GM18873 (cell line): ENCODE measurements around the gene TMEM63B.
"Not testable (repeated sequence)": the region's sequence is repeated elsewhere in the genome, so short reads cannot be mapped to it uniquely, and the experiment has no call there.

Experiments
- ATAC-seq: cut with Tn5 transposase; IDR thresholded peaks from one replicate; pipeline ENCODE4 v1.9.1; 2021; ENCODE audit warnings: mild to moderate bottlenecking, moderate library complexity, moderate number of reproducible peaks; ENCODE audit not compliant: unreplicated experiment, low FRiP score

Gene TMEM63B

GRCh38 chr6:44093750-44094402 is 33.5 kb upstream of the TMEM63B start:
- ATAC-seq: no peak

- ATAC-seq: no peak
Measured at GRCh38 chr6:44094403-44095242, 32.7 kb upstream of the TMEM63B start.

- not testable (repeated sequence) for ATAC-seq
Measured at GRCh38 chr6:44095243-44095623, 32.1 kb upstream of the TMEM63B start.

GRCh38 chr6:44096612-44097011 is 30.7 kb upstream of the TMEM63B start:
- ATAC-seq: peak; percentile 55

- no peak for ATAC-seq
Measured at GRCh38 chr6:44097782-44098317, 29.5 kb upstream of the TMEM63B start.

GRCh38 chr6:44099192-44099591 is 28.2 kb upstream of the TMEM63B start:
- ATAC-seq: no peak

DNA sequence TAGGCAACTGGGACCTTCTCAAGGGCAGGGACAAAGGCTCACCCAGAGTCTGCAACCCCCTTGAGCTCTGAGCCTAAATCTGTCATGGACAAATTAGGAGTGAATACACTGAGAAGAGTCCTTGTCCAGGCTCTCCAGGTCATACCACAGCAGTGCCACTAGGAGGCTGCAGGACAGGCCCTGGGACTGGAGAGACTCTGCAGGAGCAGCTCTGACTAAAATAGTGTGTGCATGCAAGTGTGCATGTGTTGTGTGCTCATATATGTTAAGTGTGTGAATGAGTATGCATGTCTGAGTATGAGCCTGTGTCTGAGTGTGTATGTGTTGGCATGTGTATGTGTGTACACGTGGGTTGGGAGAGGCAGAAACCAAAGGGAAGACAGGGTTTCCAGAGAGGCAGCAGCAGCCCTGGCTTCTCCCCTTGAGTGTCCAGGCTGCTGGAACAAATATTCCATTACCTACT is 27.2 kb upstream of the TMEM63B start:
- ATAC-seq: no peak

GRCh38 chr6:44101832-44102231 is 25.5 kb upstream of the TMEM63B start:
- no peak for ATAC-seq

DNA sequence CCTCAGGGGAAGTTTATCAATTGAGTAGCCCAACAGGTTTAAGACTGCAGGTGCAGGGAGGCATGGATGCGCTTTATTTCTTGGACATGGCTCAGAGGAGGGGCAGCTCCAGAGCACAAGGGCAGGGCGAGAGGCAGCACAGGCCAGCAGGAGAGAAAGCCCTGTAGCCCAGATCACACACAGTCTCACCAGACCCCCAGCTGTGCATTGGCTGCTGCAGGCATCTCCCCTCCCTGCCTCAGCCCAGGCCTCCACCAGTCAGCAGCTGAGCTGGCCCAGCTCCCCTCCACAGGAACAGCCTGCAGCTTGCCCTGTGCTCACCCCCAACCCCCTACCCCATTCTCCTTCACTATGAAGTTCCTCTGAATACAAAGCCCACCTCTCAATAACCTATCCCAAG is 24.8 kb upstream of the TMEM63B start:
- no peak for ATAC-seq

- ATAC-seq: no peak
Measured at GRCh38 chr6:44104481-44105021, 22.8 kb upstream of the TMEM63B start.

- ATAC-seq: no peak
Measured at GRCh38 chr6:44105146-44105545, 22.2 kb upstream of the TMEM63B start.

DNA sequence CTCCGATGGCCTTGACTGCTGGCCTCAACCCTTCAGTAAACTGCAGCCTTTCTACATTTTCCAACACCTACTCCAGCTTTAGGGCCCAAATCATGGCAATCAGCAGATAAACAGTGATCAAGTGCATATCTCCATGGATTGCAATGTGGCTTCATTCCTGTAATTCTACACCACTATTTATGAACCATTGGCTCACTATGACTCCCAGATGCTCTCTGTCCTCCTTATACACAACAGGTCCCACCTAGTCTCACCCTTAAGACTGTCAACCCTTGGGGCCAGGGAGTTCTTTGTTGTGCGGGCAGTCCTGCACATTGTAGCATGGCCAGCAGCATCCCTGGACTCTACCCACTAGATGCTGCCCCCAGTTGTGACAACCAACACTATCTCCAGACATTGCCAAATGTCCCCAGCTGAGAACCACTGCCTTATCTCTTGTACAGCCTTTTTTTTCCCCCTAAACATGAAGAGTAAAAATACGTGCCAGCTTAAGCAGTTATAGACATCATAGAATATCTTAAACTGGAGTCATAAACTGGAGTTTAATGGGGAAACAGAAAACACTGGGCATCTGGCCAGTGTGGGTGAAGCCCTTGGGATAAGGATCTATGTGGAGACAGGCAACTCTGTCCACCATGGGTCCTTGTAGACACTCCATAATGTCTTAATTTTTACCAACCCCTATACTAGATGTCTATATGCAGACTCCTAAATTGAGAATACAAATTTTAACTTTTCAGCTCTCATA is 21.2 kb upstream of the TMEM63B start:
- no peak for ATAC-seq

- no peak for ATAC-seq
Measured at GRCh38 chr6:44107017-44107416, 20.3 kb upstream of the TMEM63B start.

GRCh38 chr6:44108471-44108870 is 18.9 kb upstream of the TMEM63B start:
- no peak for ATAC-seq

DNA sequence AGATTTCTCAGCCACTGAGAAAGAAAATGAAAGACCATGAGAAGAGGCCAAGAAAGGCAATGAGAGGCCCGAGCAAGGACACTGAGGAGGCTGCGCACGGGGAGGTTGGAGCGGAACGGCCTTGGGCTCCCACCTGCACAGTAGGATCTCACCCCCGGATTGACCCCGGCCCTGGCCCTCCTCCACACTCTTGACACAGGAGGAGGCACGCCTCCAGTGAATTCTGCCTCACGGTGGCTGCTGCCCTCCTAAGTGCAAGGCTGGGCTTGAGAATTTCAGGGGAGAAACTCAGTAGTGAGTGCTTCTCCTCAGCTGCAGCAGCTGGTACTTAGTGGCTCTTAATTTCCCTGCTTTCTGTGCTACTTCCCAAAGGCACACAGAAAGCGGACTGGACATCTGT is 18.1 kb upstream of the TMEM63B start:
- no peak for ATAC-seq

GRCh38 chr6:44110005-44110676 is 17.2 kb upstream of the TMEM63B start:
- ATAC-seq: no peak

- ATAC-seq: no peak
Measured at GRCh38 chr6:44110966-44111365, 16.4 kb upstream of the TMEM63B start.

DNA sequence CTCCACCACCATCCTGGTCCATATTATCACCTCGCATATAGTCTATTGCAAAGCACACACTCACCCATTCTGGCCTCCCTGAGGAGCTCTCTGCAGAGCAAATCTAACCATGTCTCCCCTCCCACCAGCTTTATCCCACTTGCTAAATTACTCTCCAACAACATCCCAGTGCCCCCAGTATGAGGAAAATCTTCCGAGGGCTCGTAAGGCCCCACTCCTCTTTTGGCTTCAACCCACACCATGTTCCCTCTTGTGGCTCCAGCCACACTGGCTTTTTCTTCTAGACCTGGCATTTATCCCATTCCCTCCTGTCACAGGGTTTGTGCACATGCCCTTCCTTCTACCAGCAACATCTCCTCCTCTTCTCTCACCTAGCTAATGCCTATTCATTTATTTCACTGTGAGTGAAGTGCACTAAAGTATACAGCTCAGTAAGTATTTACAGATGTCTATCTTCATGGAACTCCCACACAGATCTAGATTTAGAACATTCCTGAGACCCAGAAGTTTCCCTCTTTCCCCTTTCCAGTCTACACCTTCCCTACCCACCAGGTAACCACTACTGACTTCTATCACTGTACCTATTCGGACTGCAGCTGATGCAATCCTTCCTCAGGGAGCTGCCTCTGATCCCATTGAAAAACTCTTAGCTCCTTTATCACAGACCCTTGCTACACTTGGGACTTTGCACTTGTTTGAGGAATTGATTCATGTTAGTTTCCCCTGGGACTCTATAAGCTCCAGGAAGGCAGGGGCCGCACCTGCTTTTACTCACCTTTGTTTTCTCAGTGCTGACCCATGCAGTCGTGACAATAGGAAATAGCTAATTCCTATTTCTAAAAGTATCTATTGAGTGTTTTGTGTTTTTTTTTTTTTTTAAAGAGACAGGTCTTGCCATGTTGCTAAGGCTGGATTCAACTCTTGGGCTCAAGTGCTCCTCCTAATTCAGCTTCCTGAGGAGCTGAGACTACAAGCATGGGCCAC is 15.6 kb upstream of the TMEM63B start:
- no peak for ATAC-seq

DNA sequence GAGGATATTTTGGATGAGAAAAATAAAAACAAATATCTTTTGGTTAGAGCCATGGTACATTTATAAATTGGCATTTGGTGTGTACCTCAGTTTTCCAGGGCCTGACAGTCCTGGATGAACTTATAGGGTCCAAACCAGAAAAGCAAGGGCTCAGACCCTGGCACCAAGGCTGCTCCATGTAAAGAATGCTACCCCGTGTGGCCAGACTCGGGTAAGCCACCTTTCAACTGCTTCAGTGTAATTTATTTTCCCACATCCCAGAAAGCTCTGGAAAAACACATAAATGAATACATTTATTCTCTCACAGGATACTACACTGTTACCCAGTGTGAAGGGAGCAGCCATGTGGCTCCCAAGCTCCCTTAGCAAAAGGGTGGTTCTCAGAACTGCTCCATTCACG is 13.9 kb upstream of the TMEM63B start:
- ATAC-seq: no peak
